GM12878 (cell line): Measurements from ENCODE around the gene MRTFA. TPM values are rescaled to one million over a fixed set of nuclear protein-coding genes. Genes with fewer than 3 reads are reported as not detected.

Experiments
- ATAC-seq: fragments of 200-7000 bp; cut with Tn5 transposase; 3 replicates; pipeline ENCODE4 v1.9.1; 2020; ENCODE audit warnings: mild to moderate bottlenecking, moderate library complexity
- BruUV-seq: library from RNA; stranded (reverse); fragments of 400-500 nt; replicated peaks from 2 replicates; lab custom pipeline; 2021; lab: Mats Ljungman, UMichigan
- CTCF ChIA-PET: fragments of 300-600 bp; sonication (Branson Sonifier 250); formaldehyde crosslinking; extraction: SDS; loops from one replicate; lab custom pipeline; 2021; ENCODE audit warnings: inconsistent platforms; lab: Yijun Ruan, JAX
- POLR2A ChIA-PET: fragments of 350-600 bp; formaldehyde crosslinking; extraction: SDS; loops from one replicate; lab custom pipeline; 2021; ENCODE audit warnings: inconsistent platforms; lab: Charles Lee
- RAD21 ChIA-PET: fragments of 300-600 bp; sonication (Branson Sonifier 250); formaldehyde crosslinking; loops from one replicate; lab custom pipeline; 2023; ENCODE audit warnings: antibody characterized with exemption; ENCODE audit not compliant: unreplicated experiment; lab: Charles Lee
- SMC1A ChIA-PET: fragments of 300-600 bp; sonication (Branson Sonifier 250); formaldehyde crosslinking; loops from one replicate; lab custom pipeline; 2023; ENCODE audit not compliant: unreplicated experiment, uncharacterized antibody; lab: Charles Lee
- DNase-seq: peaks from one replicate; pipeline ENCODE4 v3.0.0-alpha.2; 2011; ENCODE audit warnings: low read depth, low spot score
- FAIRE-seq: peaks from 3 replicates; lab custom pipeline; 2011; peaks lifted over from hg19 to GRCh38; lab: Jason Lieb, UNC
- H2AFZ ChIP-seq: 2 replicates; pipeline ENCODE4 v1.6.0; 2011; ENCODE audit warnings: low read depth, low read length, control low read depth; ENCODE audit not compliant: control insufficient read depth
- H3K27ac ChIP-seq: 2 replicates; pipeline ENCODE4 v1.5.1; 2011; ENCODE audit warnings: control low read depth; ENCODE audit not compliant: control insufficient read depth, insufficient read depth
- H3K27me3 ChIP-seq, 2 experiments: replicated peaks in 1 of 2; 2 replicates each; pipeline versions ENCODE4 v1.6.0 to v1.6.1; 2011; ENCODE audit warnings: low read length in 1 of 2; ENCODE audit not compliant: control insufficient read depth in 2 of 2, insufficient read depth in 2 of 2
- H3K36me3 ChIP-seq, 2 experiments: 2 replicates each; pipeline ENCODE4 v1.5.1; 2011; ENCODE audit warnings: low read length in 1 of 2; ENCODE audit not compliant: control insufficient read depth in 2 of 2, insufficient read depth in 2 of 2
- H3K4me1 ChIP-seq: 2 replicates; pipeline ENCODE4 v1.6.1; 2011; ENCODE audit warnings: mild to moderate bottlenecking, low read length, moderate library complexity, mixed read lengths; ENCODE audit not compliant: control insufficient read depth, insufficient read depth
- H3K4me2 ChIP-seq: 2 replicates; pipeline ENCODE4 v1.6.0; 2011; ENCODE audit warnings: control low read depth; ENCODE audit not compliant: control insufficient read depth, insufficient read depth
- H3K4me3 ChIP-seq: fragments of 200-600 bp; sonication (generic); 2 replicates; pipeline ENCODE4 v1.5.1; 2016
- H3K79me2 ChIP-seq: 2 replicates; pipeline ENCODE4 v1.6.0; 2011; ENCODE audit warnings: low read length; ENCODE audit not compliant: control insufficient read depth, insufficient read depth
- H3K9ac ChIP-seq: 2 replicates; pipeline ENCODE4 v1.8.0; 2011; ENCODE audit warnings: low read length, control low read depth, mixed read lengths; ENCODE audit not compliant: control insufficient read depth, insufficient read depth
- H3K9me3 ChIP-seq: replicated peaks from 3 replicates; pipeline ENCODE4 v1.5.1; 2011; ENCODE audit warnings: mild to moderate bottlenecking, low read length; ENCODE audit not compliant: control insufficient read depth, insufficient read depth
- H4K20me1 ChIP-seq: 2 replicates; pipeline ENCODE4 v1.6.0; 2011; ENCODE audit not compliant: control insufficient read depth, insufficient read depth
- HDAC6 ChIP-seq: fragments of 200-600 bp; sonication (generic); IDR thresholded peaks from one replicate; pipeline ENCODE4 v1.8.0; 2017; ENCODE audit warnings: antibody characterized with exemption; ENCODE audit not compliant: unreplicated experiment
- IKZF1 ChIP-seq: fragments of 450-650 bp; conservative IDR thresholded peaks from 2 replicates; pipeline ENCODE4 v1.6.1; 2017; ENCODE audit warnings: antibody characterized with exemption, mild to moderate bottlenecking
- IKZF2 ChIP-seq, 2 experiments: fragments of 450-650 bp; IDR thresholded peaks; 2 replicates each; pipeline ENCODE4 v1.6.1; 2017; ENCODE audit warnings: mild to moderate bottlenecking in 2 of 2, moderate library complexity in 2 of 2
- JUNB ChIP-seq: IDR thresholded peaks from 2 replicates; pipeline ENCODE4 v1.6.1; 2016; ENCODE audit warnings: antibody characterized with exemption, mild to moderate bottlenecking
- JUND ChIP-seq: IDR thresholded peaks from 2 replicates; pipeline ENCODE4 v1.6.1; 2012; ENCODE audit warnings: low read depth, mild to moderate bottlenecking, low read length, improper control_type of control experiment, moderate library complexity
- KAT2A ChIP-seq: conservative IDR thresholded peaks from 2 replicates; pipeline ENCODE4 v1.6.1; 2011; ENCODE audit warnings: low read depth, low read length; ENCODE audit not compliant: control insufficient read depth
- NFIC ChIP-seq: IDR thresholded peaks from 2 replicates; pipeline ENCODE4 v1.6.1; 2012; ENCODE audit warnings: low read depth, mild to moderate bottlenecking, inconsistent platforms, low read length, moderate library complexity
- RUNX3 ChIP-seq: IDR thresholded peaks from 2 replicates; pipeline ENCODE4 v1.6.1; 2012; ENCODE audit warnings: low read length, inconsistent platforms
- SMC3 ChIP-seq: IDR thresholded peaks from 2 replicates; pipeline ENCODE4 v1.6.1; 2011; ENCODE audit warnings: low read length, improper control_type of control experiment, borderline replicate concordance
- SREBF2 ChIP-seq: IDR thresholded peaks from 2 replicates; pipeline ENCODE4 v1.6.1; 2012; ENCODE audit warnings: mild to moderate bottlenecking, low read length
- SRF ChIP-seq, 2 experiments: IDR thresholded peaks; 2 replicates each; pipeline ENCODE4 v1.6.1; 2011; ENCODE audit warnings: low read depth in 2 of 2, low read length in 2 of 2, mild to moderate bottlenecking in 1 of 2, moderate library complexity in 1 of 2
- ZNF384 ChIP-seq: IDR thresholded peaks from 2 replicates; pipeline ENCODE4 v1.6.1; 2012; ENCODE audit warnings: low read depth, mild to moderate bottlenecking, low read length, improper control_type of control experiment, borderline replicate concordance
- WGBS: methylation state at CpG from one replicate; pipeline ENCODE4 v1.1.6; 2016; ENCODE audit warnings: low lambda C conversion rate; ENCODE audit not compliant: insufficient replicate concordance, insufficient coverage; ENCODE audit errors: missing lambda C conversion rate; 5-methylcytosine and 5-hydroxymethylcytosine counted together
- in situ Hi-C: fragments of 300-500 bp; cut with MboI; formaldehyde crosslinking; loops from 9 replicates; pipeline ENCODE4 v1.14.3; 2018; ENCODE audit warnings: mixed read lengths
- intact Hi-C: fragments of 100-400 bp; cut with micrococcal nuclease; formaldehyde crosslinking; loops from one replicate; pipeline ENCODE4 v1.14.2; 2022; ENCODE audit not compliant: unreplicated experiment
- polyA plus RNA-seq, 11 experiments: library from polyadenylated mRNA; depleted of rRNA in 4 of 11; unstranded in 6 of 11; stranded (reverse) in 5 of 11; fragments of >200 nt; fragmentation: Nextera tagmentation in 4 of 11; fragmentation: Illumina TruSeq in 1 of 11; extraction: Ambion mirVana in 4 of 11; extraction: Trizol in 1 of 11; gene quantifications; 1 replicate in 1 of 11; 2 replicates in 10 of 11; pipeline versions ENCODE4 v1.2.1 to v1.2.3, GENCODE V29; 2011 to 2016; ENCODE audit warnings: inconsistent platforms in 2 of 11, missing spikeins in 2 of 11, low read depth in 1 of 11
- total RNA-seq, 4 experiments: library from RNA; depleted of rRNA in 3 of 4; stranded (reverse); fragments of >200 nt in 3 of 4; fragmentation: Illumina TruSeq in 1 of 4; extraction: Trizol in 1 of 4; gene quantifications; 2 replicates each; pipeline versions ENCODE4 v1.2.1 to v1.2.3, GENCODE V29; 2013 to 2021
- TF ChIP-seq, protein P1 (sequence below): IDR thresholded peaks from 2 replicates; pipeline ENCODE4 v1.6.1; 2012; ENCODE audit warnings: low read depth, low read length, improper control_type of control experiment

MRTFA gene
- total and polyA plus RNA-seq, 10 of the 15 experiments (the other 5 are each of a cell fraction or from before 2014, with no cell fraction given): 2.0 to 63.9 (median 17.9) TPM

DNA sequence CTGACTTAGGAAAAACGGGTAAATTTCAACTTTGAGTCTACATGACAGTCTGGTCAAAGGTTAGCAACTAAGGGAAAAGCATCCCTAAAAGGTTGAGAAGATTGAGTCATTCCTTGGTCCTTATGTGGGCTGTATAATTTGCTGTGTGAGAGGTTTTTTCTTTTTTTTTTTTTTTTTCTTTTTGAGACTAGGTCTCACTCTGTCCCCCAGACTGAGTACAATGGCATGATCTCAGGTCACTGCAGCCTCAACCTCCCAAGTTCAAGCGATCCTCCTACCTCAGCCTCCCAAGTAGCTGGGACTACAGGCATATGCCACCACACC is 101.4 kb downstream of the MRTFA start:
- in situ Hi-C loops (no loop called here), intact Hi-C loops (no loop called here)
- ChIA-PET SMC1A (interaction anchor here (1.1 to 6.9 kb wide), 9 partner anchors 11 to 110 kb away, joined by 3 to 96 read pairs (median 7); partner anchors contain the start of gene MRTFA), CTCF (interaction anchor here (1.0 to 13.0 kb wide), 6 partner anchors 9 to 112 kb away, joined by 3 to 339 read pairs (median 16); no protein-coding TSS in a partner anchor), POLR2A (interaction anchor here (0.6 to 5.2 kb wide), 6 partner anchors 11 to 102 kb away, joined by 3 to 26 read pairs (median 12); partner anchors contain the start of gene MRTFA), RAD21 (interaction anchor here (0.7 to 2.8 kb wide), 4 partner anchors 48 to 98 kb away, joined by 4 to 13 read pairs (median 8); no protein-coding TSS in a partner anchor)
- FAIRE-seq (no peak), ATAC-seq (peak; percentile 8; the same call in 2 of the 3 replicates), DNase-seq (no peak)
- peak; percentile 51 for TF ChIP-seq ZNF384
- no peak for TF ChIP-seq SRF (IDR thresholded peaks at IDR 0.05; ENCODE audit: low read depth in 2 of 2, low read length in 2 of 2)
- peak; percentile 7 to 9; a peak in 1 of 4 replicates for TF ChIP-seq IKZF2 (IDR thresholded peaks at IDR 0.05)
- 46% methylated on average over 2 of the region's 2 CpGs for WGBS
- no peaks in the 10 kb centered on the region for H3K9me3 ChIP-seq
- peak overlapping the region; percentile 75 for H3K27ac ChIP-seq
- H3K9ac ChIP-seq: no peak overlapping the region
- peaks cover 15% of the 10 kb centered on the region for H3K4me1 ChIP-seq
- H3K36me3 ChIP-seq: no peaks in the 10 kb centered on the region
- no peaks in the 10 kb centered on the region for H4K20me1 ChIP-seq
- no peaks in the 10 kb centered on the region for H3K27me3 ChIP-seq
- H2AFZ ChIP-seq: no peak overlapping the region
- BruUV-seq: no TSS peak
- H3K79me2 ChIP-seq: peaks cover 38% of the 10 kb centered on the region
- H3K4me2 ChIP-seq: peak overlapping the region; percentile 94
- no peak overlapping the region for H3K4me3 ChIP-seq

DNA sequence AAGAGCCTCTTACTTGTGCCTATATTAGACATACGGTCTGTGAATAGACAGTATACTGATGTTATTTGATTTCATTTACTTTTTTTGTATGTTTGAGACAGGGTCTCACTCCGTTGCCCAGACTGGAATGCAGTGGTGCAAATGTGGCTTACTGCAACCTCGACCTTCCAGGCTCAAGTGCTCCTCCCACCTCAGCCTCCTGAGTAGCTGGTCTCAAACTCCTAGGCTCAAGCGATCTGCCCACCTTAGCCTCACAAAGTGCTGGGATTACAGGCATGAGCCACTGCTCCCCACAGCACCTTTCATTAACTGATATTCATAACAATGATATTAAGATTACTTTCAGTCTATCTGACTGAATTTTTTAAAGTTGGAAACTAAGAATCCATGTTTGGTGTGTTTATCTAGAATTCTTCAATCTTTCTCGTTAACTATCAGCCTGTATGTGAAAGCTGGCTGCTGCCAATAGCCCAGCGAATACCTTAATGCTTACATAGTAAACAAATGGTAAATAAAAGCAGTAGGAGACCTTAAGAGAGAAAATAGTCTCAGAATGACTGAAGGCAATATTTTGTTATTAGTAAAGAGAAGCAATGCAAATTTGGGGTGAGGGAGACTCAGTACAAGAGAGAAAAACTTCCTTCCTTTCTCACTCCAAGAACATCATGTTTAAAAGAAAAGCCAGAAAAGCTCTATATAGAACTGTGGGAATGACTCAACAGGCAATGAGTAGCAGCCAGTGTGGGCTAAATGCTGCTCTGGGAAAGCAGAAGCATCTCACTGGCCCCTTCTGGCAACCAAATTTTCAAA is 101.9 kb downstream of the MRTFA start:
- BruUV-seq: no TSS peak
- in situ Hi-C loops: no loop called here
- Histone ChIP-seq H3K9ac (peak overlapping the region; percentile 30; the same call in 1 of the 2 replicates), H3K9me3 (no peaks in the 10 kb centered on the region), H3K4me1 (peaks cover 21% of the 10 kb centered on the region), H2AFZ (peak overlapping the region; percentile 7; the same call in 1 of the 2 replicates), H3K4me2 (peak overlapping the region; percentile 94), H3K27me3 (no peaks in the 10 kb centered on the region), H4K20me1 (no peaks in the 10 kb centered on the region), H3K36me3 (no peaks in the 10 kb centered on the region), H3K4me3 (peak overlapping the region; percentile 76), H3K79me2 (peaks cover 43% of the 10 kb centered on the region), H3K27ac (peak overlapping the region; percentile 75)
- intact Hi-C loops: loop anchor here (5.0 kb wide), 1 partner anchor 58 kb away; no protein-coding TSS in a partner anchor
- ATAC-seq (peak; percentile 48), DNase-seq (peak; percentile 53), FAIRE-seq (no peak)
- RAD21 ChIA-PET: interaction anchor here (0.6 to 6.4 kb wide), 19 partner anchors 8 to 111 kb away, joined by 3 to 52 read pairs (median 5); partner anchors contain the start of gene MRTFA
- WGBS: 1% methylated on average over 6 of the region's 6 CpGs
- POLR2A ChIA-PET: interaction anchor here (0.6 to 5.2 kb wide), 15 partner anchors 10 to 119 kb away, joined by 3 to 26 read pairs (median 7); partner anchors contain the start of gene MRTFA
- SMC1A ChIA-PET: interaction anchor here (0.8 to 11.9 kb wide), 23 partner anchors 8 to 365 kb away, joined by 3 to 248 read pairs (median 6); partner anchors contain the start of gene MRTFA
- CTCF ChIA-PET: interaction anchor here (1.0 to 13.0 kb wide), 13 partner anchors 10 to 323 kb away, joined by 3 to 339 read pairs (median 4); partner anchors contain the start of genes MRTFA and XPNPEP3
- no peak for TF ChIP-seq KAT2A
- peak; percentile 73 for TF ChIP-seq JUNB
- peak; percentile 57 for TF ChIP-seq RUNX3
- 0 out of 2 replicates have a peak, but pooled peaks have one; percentile 24 for TF ChIP-seq IKZF1
- peak; percentile 59 to 65; a peak in 2 of 4 replicates for TF ChIP-seq IKZF2 (IDR thresholded peaks at IDR 0.05)
- peak; percentile 79; the same call in 1 of the 2 replicates for TF ChIP-seq NFIC
- TF ChIP-seq JUND: no peak
- no peak for TF ChIP-seq HDAC6
- TF ChIP-seq SMC3: no peak
- TF ChIP-seq, protein P1, sequence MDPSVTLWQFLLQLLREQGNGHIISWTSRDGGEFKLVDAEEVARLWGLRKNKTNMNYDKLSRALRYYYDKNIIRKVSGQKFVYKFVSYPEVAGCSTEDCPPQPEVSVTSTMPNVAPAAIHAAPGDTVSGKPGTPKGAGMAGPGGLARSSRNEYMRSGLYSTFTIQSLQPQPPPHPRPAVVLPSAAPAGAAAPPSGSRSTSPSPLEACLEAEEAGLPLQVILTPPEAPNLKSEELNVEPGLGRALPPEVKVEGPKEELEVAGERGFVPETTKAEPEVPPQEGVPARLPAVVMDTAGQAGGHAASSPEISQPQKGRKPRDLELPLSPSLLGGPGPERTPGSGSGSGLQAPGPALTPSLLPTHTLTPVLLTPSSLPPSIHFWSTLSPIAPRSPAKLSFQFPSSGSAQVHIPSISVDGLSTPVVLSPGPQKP: no peak
- TF ChIP-seq SREBF2: no peak
